GM21576 (cell line): ENCODE data around the gene IL20RA.
A peak's percentile ranks its signal among the peaks of the same experiment; 100 is the strongest.
"Not testable (repeated sequence)": the region's sequence is repeated elsewhere in the genome, so short reads cannot be mapped to it uniquely, and the experiment has no call there.

ENCODE experiments used
- ATAC-seq: cut with Tn5 transposase; IDR thresholded peaks from one replicate; pipeline ENCODE4 v1.9.1; 2021; ENCODE audit warnings: mild to moderate bottlenecking, moderate library complexity; ENCODE audit not compliant: unreplicated experiment

The IL20RA gene

GRCh38 chr6:137044366-137045221, at the start of gene IL20RA:
TSS of gene IL20RA (minus strand) at chr6:137044965. CDS start at chr6:137044728, 237 bp downstream.
- no peak for ATAC-seq

GRCh38 chr6:137093183-137094069, 48.7 kb upstream of the IL20RA start:
- ATAC-seq = no peak

DNA sequence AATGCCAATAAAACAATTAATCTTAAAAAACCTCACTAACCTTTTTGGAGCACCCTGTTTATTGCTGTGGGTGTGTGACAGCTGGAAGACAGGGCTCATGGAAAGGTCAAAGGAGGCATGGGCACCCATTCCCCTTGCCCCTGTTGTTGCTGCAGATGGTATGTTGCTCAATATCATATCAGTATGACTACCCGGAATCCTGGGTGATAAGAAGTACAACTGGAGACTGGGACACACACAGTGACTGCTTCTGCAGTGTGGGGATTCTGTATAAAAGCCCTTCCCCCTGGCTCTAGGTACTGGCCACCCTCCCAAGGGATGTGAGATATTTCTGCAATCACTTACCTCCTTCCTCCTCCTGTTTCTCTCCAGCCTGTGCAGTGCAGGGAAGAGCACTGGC, 47.3 kb upstream of the IL20RA start:
- ATAC-seq = no peak

DNA sequence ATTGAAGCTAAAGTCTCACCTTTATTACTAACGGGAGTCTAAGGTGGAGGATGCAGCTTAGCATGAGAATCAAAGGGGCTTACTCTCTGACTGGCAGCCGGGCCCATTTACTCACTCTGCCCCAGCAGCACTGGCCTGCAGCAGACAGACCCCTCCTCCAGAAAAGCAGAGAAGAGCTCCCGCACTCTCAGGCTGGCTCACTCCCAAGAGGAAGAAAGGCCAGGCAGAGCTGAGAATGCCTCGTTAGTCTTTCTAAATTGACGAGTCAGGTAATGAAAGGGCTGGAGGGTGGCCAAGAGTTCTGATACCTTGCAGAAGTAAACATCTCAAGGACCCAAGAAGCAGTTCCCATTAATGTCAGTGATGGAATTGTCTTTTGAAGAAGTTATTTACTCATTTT, 44.5 kb upstream of the IL20RA start:
- ATAC-seq = no peak

DNA sequence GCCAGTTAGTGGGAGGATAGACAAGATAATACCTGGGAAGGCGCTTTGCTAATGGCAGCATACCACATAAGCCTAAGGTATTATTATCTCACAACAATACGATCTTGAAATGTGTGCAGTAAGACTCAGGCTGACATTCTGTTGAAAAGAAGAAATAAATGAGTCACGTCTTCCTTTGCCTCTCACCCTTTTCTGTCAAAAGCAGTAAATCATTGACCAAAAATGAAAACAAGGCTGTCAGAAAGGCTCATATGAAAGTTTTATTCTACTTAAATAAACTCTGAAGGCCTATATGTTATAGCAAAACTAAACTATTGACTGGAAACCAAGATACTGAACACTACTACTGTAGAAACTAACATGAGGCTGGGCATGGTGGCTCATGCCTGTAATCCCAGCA, 43.1 kb upstream of the IL20RA start:
- ATAC-seq = no peak

DNA sequence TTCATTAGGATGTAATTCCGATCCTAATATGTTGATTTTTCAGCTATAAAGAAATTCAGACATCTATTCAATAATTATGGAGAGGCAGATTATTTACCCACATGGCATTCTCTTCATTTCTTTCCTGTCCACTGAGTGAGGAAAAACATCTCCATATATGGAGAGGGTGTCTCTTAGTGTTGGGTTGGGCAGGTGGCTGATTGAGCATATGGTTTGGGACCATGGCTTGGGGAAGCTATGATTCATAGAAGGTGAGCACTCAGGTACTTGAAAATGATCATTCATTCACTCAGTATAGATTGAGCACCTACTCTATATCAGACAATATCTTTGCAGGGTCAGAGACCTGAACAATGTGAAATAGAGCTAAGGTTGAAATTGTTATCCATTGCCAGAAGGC, 41.3 kb upstream of the IL20RA start:
- ATAC-seq = no peak

GRCh38 chr6:137084865-137085617, 40.3 kb upstream of the IL20RA start:
- no peak for ATAC-seq

- no peak for ATAC-seq
These were observed 39.3 kb upstream of the IL20RA start for GRCh38 chr6:137084090-137084489.

- ATAC-seq = no peak
These were observed 37.2 kb upstream of the IL20RA start for GRCh38 chr6:137081997-137082396.

- no peak for ATAC-seq
These were observed 35.9 kb upstream of the IL20RA start for GRCh38 chr6:137080711-137081110.

GRCh38 chr6:137076277-137077068, 31.7 kb upstream of the IL20RA start:
- ATAC-seq = peak; percentile 97

GRCh38 chr6:137075790-137076189, 31.0 kb upstream of the IL20RA start:
- not testable (repeated sequence) for ATAC-seq

DNA sequence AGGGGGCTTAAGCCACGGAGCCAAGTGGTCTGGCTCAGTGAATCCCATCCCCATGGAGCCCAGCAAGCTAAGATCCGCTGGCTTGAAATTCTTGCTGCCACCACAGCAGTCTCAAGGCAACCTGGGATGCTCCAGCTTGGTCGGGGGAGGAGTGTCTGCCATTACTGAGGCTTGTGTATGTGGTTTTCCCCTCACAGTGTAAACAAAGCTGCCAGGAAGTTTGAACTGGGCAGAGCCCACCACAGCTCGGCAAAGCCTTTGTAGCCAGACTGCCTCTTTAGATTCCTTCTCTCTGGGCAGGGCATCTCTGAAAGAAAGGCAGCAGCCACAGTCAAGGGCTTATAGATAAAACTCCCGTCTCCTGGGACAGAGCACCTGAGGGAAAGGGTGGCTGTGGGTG, 25.5 kb upstream of the IL20RA start:
- ATAC-seq = no peak

DNA sequence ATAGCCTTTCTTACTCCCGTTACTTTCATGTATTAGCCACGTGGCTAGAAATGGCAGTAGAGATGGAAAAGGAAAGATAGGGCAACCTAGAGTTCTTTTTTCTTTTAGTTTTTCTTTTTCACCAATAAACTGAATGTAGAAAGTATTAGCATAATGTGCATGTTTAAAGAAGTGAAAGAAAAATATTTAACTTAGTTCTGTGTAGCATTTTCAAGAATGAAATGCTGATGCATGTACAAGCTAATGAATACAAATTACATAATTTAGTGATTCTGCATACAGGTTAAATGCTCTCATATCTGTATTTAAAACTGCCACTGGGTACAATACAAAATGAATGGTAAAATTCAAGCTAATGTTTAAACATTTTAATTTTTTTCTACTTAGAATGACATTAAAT, 22.6 kb upstream of the IL20RA start:
- no peak for ATAC-seq

DNA sequence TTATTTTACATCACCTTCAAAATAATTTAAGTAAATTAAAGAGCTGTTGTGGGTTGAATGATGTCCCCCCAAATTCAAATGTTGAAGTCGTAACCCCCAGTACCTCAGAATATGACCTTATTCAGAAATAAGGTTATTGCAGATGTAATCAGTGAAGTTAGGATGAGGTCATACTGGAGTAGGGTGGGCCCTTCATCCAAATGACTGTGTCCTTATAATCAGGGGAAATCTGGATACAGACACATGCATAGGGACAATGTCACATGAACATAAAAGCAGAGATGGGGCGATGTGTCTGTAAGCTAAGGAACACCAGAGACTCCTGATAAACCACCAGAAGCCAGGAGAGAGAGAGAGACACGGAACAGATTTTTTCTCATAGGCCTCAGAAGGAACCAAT, 13.3 kb upstream of the IL20RA start:
- no peak for ATAC-seq

DNA sequence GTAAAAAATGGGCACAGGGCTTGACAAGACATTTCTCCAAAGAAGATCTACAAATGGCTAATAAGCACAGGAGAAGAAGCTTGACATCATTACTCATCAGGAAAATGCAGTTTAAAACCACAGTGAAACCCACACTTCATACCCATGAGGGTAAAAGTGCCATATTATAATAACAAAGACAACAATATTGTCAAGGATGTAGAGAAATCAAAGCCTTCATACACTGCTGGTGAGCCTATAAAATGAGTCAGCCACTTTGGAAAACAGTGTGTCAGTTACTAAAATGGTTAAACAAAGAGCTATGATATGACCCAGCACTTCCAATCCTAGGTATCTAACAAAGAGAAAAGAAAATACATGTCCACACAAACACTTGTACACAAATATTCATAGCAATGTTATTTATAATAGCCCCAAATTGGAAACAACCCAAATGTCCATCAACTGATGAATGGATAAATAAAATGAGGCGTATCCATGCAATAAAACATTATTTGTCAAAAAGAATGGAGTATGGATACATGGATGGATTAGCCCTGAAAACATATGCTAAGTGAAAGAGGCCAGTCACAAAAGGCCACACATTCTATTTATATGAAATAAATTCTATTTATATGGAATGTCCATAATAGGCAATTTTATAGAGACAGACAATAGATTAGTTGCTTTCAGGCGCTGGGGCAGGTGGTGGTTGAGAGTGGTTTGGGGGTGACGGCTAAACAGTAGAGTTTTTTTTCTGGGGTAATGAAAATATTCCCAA, 11.5 kb upstream of the IL20RA start:
- no peak for ATAC-seq

- ATAC-seq = no peak
These were observed 7.2 kb upstream of the IL20RA start for GRCh38 chr6:137051790-137052472.

DNA sequence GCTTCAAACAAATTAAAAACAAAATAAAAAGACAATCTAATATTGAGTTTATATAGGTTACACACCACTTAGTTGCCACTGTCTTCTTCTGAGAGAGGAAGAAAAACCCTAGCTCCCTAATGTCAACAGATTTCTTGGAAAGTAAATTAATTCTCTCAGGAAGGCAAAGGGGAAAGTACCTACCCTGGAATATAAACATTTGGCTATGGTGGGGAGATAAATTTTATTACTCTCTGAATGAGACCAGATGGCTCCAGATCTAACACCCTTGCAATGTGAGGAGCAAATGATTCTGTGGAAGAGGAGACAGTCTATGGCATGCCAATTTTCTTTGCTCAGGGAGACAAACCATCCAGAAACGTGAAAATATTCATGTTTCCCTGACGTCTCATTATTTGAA, 4.3 kb upstream of the IL20RA start:
- no peak for ATAC-seq

GRCh38 chr6:137046871-137047412, 2.2 kb upstream of the IL20RA start:
- no peak for ATAC-seq
